ENCODE results near the gene ARHGAP6. TPM values are rescaled to one million over a fixed set of nuclear protein-coding genes. Genes with fewer than 3 reads are reported as not detected.

Gene ARHGAP6
- total RNA-seq, 2 donors from 2014 or later: 0.30 to 16.1 TPM

DNA sequence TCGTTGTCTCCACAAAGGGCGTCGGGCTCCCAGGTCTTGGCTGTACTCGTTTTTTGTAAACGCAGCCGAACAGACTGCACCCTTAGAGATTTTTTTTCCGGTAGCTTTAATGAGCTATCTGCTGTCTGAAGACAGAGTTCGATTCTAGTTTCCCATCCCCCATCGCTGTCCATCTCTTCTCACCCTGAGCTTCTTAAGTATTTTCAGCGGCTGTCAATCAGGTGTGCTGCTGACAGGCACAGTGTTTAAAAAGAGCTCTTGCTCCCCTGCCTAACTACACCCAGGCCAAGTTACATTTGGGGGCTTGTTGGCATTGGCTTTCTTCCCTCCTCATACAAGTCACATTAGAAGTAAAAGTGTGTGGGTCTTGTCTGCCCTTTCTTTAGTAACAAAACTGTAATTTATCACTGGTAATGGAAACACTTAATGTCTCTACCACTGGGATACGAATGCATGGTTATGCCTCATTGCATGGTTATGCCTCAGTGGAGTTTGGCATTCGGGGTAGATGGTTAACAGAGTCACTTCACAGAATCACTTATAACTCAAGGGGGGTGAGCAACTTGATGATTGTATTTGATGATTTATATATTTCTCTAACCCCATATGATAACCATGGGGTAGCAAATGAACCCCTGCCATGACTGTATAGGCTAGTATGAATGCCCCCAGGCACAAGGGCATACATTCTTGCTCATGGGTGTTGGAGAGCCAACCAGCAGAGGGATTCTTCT, 1.4 kb upstream of the ARHGAP6 start:
- Mint-ChIP-seq H3K27me3 (peaks cover 67% of the 10 kb centered on the region), H3K4me1 (no peaks in the 10 kb centered on the region), H3K27ac (no peak overlapping the region), H3K4me3 (no peak overlapping the region), H3K36me3 (ENCODE audit: low read depth) (peaks cover 2% of the 10 kb centered on the region)
- ATAC-seq: no peak
- no peak for DNase-seq
- H3K9me3 ChIP-seq (ENCODE audit: control insufficient read depth, low read length, poor library complexity, severe bottlenecking): no peaks in the 10 kb centered on the region

DNA sequence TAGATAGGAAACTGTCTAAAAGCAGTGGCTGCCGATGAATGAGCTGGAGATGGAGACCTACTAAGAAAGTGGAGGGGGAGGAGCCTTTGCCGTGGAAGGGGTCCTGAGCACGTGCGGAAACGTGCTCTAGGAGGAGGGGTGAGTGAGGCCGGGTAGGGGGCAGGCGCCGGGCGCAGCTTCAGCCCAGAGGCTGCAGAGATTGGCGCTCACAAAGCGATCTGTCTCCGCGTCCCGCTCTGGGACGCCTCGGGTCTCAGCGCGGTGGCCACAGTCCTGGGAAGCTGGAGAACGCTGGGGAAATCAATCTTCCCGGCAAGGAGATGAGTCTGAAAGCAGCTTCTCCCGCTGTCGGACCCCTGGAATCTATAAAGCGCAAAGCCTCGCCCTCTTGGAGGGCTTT, 444 bp upstream of the ARHGAP6 start:
- H3K9me3 ChIP-seq (ENCODE audit: control insufficient read depth, low read length, poor library complexity, severe bottlenecking): no peaks in the 10 kb centered on the region
- Mint-ChIP-seq H3K36me3 (ENCODE audit: low read depth) (peaks cover 2% of the 10 kb centered on the region), H3K27me3 (peaks cover 65% of the 10 kb centered on the region), H3K4me3 (no peak overlapping the region), H3K4me1 (no peaks in the 10 kb centered on the region), H3K27ac (no peak overlapping the region)
- DNase-seq: no peak
- ATAC-seq: no peak

DNA sequence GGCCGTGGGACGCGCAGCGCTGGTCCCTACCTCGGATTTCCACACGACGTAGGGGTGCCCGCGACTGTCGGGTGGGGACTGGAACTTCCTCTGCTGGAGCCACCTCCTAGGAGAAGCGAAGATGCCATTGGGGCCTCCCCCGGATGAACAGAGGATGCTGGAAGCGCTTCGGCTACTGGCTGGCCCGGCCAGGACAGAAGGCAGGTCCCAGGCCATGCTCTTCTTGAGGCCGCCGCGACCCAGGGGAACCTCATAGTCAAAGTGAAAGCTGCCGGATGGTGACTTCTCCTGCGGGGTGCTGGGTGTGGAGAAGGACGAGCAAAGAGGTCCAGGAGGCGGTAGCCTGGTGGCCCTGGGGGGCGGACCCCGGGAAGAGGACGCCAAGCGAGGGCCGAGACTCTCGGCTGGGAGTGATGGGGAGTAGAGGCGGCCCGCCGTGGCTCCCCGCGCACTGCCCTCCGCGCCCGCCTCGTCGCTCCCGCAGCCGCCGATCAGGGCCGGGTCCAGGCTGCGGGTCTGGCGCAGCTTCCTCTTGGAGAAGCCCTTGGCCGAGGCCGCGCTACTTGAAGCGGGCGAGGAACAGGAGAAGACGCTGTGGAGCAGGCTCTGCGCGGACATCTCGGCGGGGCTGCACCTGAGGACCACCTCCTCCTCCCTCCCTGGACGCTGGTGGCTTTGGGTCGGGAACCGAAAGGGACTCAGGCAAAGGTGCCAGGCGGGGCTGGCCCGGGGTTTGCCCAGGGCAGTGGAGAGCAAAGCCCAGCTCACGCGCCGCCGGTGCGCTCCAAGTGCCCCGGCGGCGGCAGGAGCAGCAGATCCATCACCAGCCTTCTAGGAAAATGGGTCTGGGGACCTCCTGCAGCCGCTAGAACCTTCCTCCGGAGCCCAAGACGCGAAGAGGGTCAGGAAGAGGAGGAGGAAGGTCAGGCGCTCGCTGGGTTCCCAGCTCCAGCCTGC, 1.2 kb downstream of the ARHGAP6 start:
- DNase-seq (no peak), ATAC-seq (no peak)
- Mint-ChIP-seq H3K36me3 (ENCODE audit: low read depth) (peaks cover 2% of the 10 kb centered on the region), H3K27ac (no peak overlapping the region), H3K27me3 (peaks cover 60% of the 10 kb centered on the region), H3K4me1 (no peaks in the 10 kb centered on the region), H3K4me3 (peak overlapping the region; percentile 49)
- H3K9me3 ChIP-seq (ENCODE audit: control insufficient read depth, low read length, poor library complexity, severe bottlenecking): no peaks in the 10 kb centered on the region

DNA sequence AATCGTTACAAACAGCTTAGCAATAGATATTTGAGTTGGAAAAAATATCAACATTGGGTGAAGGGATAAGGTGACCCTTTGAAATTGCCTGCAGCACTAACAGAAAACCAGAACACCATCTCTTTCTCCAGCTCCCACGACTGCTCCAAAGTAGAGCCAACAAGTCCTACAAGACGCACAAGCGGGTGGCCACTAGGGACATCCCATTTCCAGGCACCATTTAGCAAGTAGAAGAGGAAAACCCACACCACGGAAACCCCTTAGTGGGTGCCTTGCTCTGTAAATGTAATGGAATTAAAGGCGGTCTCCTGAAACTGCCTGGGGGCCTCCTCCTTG, 1.9 kb downstream of the ARHGAP6 start:
- no peaks in the 10 kb centered on the region for H3K9me3 ChIP-seq (ENCODE audit: control insufficient read depth, low read length, poor library complexity, severe bottlenecking)
- Mint-ChIP-seq H3K4me3 (peak overlapping the region; percentile 49), H3K27me3 (peaks cover 54% of the 10 kb centered on the region), H3K27ac (no peak overlapping the region), H3K4me1 (no peaks in the 10 kb centered on the region), H3K36me3 (ENCODE audit: low read depth) (peaks cover 2% of the 10 kb centered on the region)
- ATAC-seq (no peak), DNase-seq (no peak)

DNA sequence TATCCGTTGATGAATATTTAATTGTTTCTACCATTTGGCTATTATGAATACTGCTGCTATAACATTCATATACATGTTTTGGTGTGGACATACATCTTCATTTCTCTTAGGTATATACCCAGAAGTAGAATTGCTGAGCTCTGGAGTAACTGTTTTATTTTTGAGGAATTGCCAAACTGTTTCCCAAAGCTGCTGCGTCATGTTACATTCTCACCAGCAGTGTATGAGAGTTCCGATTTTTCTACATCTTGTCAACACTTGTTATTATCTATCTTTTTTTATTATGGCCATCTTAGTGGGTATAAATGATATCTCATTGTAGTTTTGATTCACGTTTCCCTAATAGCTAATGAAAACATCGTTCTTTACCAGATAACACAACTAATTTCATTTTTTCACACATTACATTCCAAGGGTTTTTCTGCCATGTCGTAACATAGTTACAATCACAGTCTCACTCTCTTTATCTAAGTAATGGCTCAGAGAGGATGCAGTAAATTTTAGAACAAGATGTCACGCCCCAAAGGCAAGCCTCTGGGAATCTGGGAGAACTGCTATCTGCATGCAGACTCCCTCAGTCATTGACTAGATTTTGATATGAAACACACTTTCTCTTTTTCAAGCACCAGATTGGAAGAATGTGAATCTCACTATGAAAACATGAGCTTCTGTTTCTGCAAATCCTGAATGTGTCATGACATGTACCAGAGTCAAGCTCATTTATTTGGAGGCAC, 10.3 kb downstream of the ARHGAP6 start:
- no peaks in the 10 kb centered on the region for H3K4me1 Mint-ChIP-seq
- no peak for DNase-seq

DNA sequence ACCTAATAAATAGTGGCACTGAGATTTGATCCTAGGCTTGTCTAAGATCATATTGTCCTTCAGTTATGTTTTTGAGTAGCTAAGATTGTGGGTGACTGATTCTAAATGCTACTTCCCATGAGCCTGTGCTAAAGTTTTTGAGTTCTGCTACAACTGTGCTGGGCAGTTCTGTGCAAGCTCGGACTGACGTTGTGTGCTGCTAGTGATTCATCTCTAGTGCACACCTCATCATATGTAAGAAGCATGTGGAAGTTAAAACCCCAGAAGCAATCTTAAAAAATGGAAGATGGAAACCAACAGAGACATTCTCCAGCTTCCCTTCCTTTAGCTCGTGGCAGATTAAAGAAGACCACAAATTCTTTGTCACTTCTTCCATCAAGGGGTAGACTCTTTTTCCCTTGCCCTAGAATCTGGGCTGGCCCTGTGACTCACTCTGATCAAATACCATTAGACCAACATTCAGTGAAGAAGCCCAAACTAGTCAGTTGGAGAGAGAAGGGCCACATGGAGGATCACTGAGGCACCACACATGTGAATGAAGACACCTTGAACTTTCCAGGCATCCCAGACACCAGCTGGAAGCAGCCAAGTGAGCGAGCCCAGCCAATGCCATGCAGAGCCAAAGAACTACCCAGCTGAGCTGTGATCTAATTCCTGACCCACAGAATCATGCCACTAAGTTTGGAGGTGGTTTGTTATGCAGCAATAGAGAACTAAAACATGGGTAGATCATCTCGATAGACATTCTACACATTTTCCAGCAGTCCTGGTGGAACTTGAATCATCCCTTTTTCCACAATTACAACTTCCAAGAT, 16.8 kb downstream of the ARHGAP6 start:
- no peak overlapping the region for H3K4me3 Mint-ChIP-seq
- ATAC-seq: no peak
- no peak overlapping the region for H3K27ac Mint-ChIP-seq
- peaks cover 11% of the 10 kb centered on the region for H3K27me3 Mint-ChIP-seq
- no peaks in the 10 kb centered on the region for H3K9me3 ChIP-seq (ENCODE audit: control insufficient read depth, low read length, poor library complexity, severe bottlenecking)
- no peak for DNase-seq
- H3K4me1 Mint-ChIP-seq: no peaks in the 10 kb centered on the region
- no peaks in the 10 kb centered on the region for H3K36me3 Mint-ChIP-seq (ENCODE audit: low read depth)

More for the DNA sequence above, 10.3 kb downstream of the ARHGAP6 start:
- no peak overlapping the region for H3K4me3 Mint-ChIP-seq
- no peaks in the 10 kb centered on the region for H3K9me3 ChIP-seq (ENCODE audit: control insufficient read depth, low read length, poor library complexity, severe bottlenecking)
- ATAC-seq: no peak
- no peak overlapping the region for H3K27ac Mint-ChIP-seq
- no peaks in the 10 kb centered on the region for H3K36me3 Mint-ChIP-seq (ENCODE audit: low read depth)
- peaks cover 18% of the 10 kb centered on the region for H3K27me3 Mint-ChIP-seq

DNA sequence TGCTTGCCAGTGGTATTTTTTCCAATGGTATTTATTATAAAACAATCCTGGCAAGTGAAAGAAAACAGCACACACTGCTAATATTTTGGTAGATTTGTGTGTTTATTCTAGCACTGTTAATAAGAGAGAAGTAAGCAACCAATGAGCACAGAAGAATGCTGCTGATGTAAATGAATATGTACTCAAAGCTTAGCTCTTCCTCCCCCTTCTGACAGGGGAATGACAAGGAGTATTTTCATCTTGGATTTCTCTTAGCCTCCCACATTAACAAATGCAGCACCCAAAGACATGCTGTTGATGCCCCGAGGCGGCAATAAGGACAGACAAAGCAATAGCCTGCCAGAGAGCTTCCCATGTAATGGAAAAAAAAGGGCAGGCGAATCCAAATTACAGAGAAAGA, 18.6 kb downstream of the ARHGAP6 start:
- H3K4me1 Mint-ChIP-seq: no peaks in the 10 kb centered on the region
- H3K27ac Mint-ChIP-seq: no peak overlapping the region
- H3K27me3 Mint-ChIP-seq: peaks cover 20% of the 10 kb centered on the region
- no peak for DNase-seq
- no peak for ATAC-seq
- H3K36me3 Mint-ChIP-seq (ENCODE audit: low read depth): no peaks in the 10 kb centered on the region
- no peak overlapping the region for H3K4me3 Mint-ChIP-seq
- no peaks in the 10 kb centered on the region for H3K9me3 ChIP-seq (ENCODE audit: control insufficient read depth, low read length, poor library complexity, severe bottlenecking)

DNA sequence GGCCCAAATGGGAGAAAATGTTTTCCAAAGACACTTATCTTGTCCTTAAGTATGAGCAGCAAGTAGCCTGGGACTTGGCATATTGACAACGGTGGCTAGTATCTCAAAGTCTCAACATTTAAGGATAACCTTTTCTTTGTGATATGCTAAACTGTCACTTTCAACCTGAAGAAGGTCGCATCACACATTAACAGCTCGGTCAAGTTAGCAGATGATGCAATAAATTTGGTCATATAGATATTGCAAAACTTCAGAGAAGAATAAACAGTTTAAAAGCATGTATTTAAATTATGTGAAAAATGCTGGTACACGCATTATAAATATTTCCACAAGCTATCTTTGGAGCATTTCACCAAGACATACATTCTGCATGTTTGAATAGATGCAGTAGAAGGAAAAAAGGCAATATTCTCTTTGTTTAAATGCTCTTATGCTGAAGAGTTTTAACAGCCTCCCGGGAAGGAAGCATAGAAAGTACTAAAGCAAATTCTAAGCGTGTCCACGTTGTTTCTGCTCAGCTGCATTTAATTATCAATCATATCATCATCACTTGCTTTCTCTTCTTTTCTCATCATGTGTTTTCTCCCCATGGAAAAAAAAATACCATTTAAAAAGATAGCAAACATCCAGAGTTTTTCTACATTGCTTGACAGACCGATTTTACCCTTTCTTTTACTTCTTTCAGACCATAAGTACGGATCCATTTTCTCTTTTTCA, 24.2 kb downstream of the ARHGAP6 start:
- Mint-ChIP-seq H3K4me3 (no peak overlapping the region), H3K4me1 (no peaks in the 10 kb centered on the region), H3K27ac (no peak overlapping the region), H3K36me3 (ENCODE audit: low read depth) (no peaks in the 10 kb centered on the region), H3K27me3 (peaks cover 21% of the 10 kb centered on the region)
- no peaks in the 10 kb centered on the region for H3K9me3 ChIP-seq (ENCODE audit: control insufficient read depth, low read length, poor library complexity, severe bottlenecking)
- no peak for ATAC-seq
- DNase-seq: no peak

DNA sequence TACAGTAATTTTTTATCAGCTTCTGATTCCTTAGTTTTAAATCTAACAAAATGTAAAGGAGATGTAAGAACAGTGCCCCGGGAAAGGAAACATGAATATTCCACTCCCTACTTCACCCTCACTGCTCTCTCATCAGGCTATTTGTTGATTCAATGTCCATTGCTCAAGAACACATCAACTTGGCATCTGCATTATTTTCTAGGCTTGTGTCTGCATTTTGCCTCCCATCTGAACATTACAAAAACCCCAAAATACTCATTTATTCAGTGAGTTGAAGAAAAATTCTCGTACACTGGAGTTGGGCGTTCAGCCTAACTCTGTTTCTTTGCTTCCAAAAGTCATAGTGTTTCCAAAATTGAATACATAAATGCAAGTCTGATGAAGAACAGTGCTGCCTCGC, 25.6 kb downstream of the ARHGAP6 start:
- H3K27ac Mint-ChIP-seq: no peak overlapping the region
- H3K36me3 Mint-ChIP-seq (ENCODE audit: low read depth): no peaks in the 10 kb centered on the region
- peaks cover 9% of the 10 kb centered on the region for H3K27me3 Mint-ChIP-seq
- no peaks in the 10 kb centered on the region for H3K9me3 ChIP-seq (ENCODE audit: control insufficient read depth, low read length, poor library complexity, severe bottlenecking)
- no peaks in the 10 kb centered on the region for H3K4me1 Mint-ChIP-seq
- DNase-seq (no peak), ATAC-seq (no peak)
- no peak overlapping the region for H3K4me3 Mint-ChIP-seq

DNA sequence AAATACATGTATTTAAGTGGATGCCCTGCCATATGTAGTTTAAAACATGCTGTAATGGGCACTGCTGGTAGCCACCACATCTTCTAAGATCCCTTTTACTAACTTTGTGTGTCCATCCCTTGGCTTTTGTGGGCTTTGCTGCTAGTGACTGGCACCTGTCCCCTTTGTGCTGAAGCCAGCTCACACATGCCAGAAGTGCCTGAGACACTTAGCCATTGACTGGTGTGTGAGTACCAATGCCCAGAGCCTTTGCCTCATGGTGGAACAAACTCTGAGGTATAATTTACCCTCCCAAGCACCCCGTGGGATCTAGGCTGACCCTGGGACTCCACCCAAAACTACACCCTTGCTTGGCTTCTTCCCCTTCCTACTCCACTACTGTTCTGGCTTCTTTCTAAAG, 33.0 kb downstream of the ARHGAP6 start:
- Mint-ChIP-seq H3K27ac (no peak overlapping the region), H3K36me3 (ENCODE audit: low read depth) (no peaks in the 10 kb centered on the region), H3K27me3 (peaks cover 9% of the 10 kb centered on the region), H3K4me3 (no peak overlapping the region), H3K4me1 (no peaks in the 10 kb centered on the region)
- H3K9me3 ChIP-seq (ENCODE audit: control insufficient read depth, low read length, poor library complexity, severe bottlenecking): no peaks in the 10 kb centered on the region
- DNase-seq (no peak), ATAC-seq (no peak)

DNA sequence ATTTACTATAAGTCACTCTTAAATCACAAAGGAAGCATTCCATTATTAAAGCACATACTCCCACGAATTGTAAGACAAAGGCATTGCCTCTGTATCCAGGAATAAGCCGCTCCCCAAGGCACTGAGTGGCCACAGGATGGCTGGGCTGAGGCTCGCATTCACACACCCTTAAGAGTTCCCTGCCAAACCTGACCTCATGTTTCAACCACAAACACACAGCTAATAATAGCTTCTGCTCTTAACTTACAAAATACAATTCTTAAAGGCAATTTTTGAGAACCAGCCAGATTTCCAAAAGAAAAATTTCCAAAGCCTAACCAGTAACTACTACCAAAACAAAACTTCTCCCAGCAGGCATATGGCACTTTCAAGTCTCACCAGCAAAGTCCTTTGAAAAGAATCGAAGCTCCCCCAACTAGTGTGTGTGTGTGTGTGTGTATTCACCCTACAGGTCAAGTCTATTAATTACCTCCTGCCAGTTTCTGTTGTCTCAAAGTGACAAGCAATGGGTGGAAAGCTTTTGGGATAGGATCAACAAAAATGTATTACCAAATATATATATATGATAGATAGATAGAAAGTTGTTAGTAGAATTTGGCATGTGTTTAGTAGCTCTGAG, 36.0 kb downstream of the ARHGAP6 start:
- no peak overlapping the region for H3K27ac Mint-ChIP-seq
- no peak for ATAC-seq
- no peaks in the 10 kb centered on the region for H3K9me3 ChIP-seq (ENCODE audit: control insufficient read depth, low read length, poor library complexity, severe bottlenecking)
- no peak for DNase-seq
- H3K4me3 Mint-ChIP-seq: no peak overlapping the region
- H3K27me3 Mint-ChIP-seq: peaks cover 9% of the 10 kb centered on the region
- no peaks in the 10 kb centered on the region for H3K36me3 Mint-ChIP-seq (ENCODE audit: low read depth)
- no peaks in the 10 kb centered on the region for H3K4me1 Mint-ChIP-seq

DNA sequence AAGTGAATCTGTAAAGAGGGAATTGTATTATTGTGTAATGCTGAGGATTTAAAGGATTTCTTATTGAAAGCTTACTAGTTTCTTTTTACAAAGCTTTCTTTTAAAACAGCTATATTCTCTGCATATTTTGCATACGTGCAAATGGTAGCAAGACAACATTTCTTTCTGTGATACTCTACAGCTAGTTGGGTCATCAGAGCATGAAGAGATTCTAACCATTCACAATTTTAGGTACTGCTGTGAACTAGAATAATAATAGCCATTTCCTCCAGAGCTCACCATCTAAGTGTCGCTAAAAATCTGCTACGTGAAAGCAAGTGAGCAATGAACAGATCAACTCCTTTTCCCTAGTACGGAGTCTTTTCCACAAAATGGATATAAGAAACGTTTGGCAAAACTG, 37.3 kb downstream of the ARHGAP6 start:
- H3K27me3 Mint-ChIP-seq: peaks cover 7% of the 10 kb centered on the region
- H3K36me3 Mint-ChIP-seq (ENCODE audit: low read depth): no peaks in the 10 kb centered on the region
- no peak overlapping the region for H3K4me3 Mint-ChIP-seq
- H3K9me3 ChIP-seq (ENCODE audit: control insufficient read depth, low read length, poor library complexity, severe bottlenecking): no peaks in the 10 kb centered on the region
- no peak for ATAC-seq
- DNase-seq: no peak
- H3K4me1 Mint-ChIP-seq: no peaks in the 10 kb centered on the region
- H3K27ac Mint-ChIP-seq: no peak overlapping the region
